Right lobe of liver (tissue), 4 donors: ENCODE results near the gene SETD5.

Experiments
- POLR2A ChIP-seq: fragments of 450-650 bp; IDR thresholded peaks from one replicate; pipeline ENCODE4 v1.6.1; 2017; ENCODE audit warnings: antibody characterized with exemption, mild to moderate bottlenecking
- TF ChIP-seq, protein P1 (sequence below), 4 donors: fragments of 200-600 bp in 3 of 4; fragments of 450-650 bp in 1 of 4; IDR thresholded peaks; one replicate each; pipeline versions ENCODE4 v1.5.1 to v1.8.0; 2016 to 2022; ENCODE audit warnings: antibody characterized with exemption in 4 of 4, mild to moderate bottlenecking in 2 of 4
- donor health status: DM: no; HTN: no; CAD: no.
- donor health status: DM: no; HTN: no; CAD: no.
- donor health status: DM: no; HTN: yes; CAD: no.

- TF ChIP-seq, protein P1, sequence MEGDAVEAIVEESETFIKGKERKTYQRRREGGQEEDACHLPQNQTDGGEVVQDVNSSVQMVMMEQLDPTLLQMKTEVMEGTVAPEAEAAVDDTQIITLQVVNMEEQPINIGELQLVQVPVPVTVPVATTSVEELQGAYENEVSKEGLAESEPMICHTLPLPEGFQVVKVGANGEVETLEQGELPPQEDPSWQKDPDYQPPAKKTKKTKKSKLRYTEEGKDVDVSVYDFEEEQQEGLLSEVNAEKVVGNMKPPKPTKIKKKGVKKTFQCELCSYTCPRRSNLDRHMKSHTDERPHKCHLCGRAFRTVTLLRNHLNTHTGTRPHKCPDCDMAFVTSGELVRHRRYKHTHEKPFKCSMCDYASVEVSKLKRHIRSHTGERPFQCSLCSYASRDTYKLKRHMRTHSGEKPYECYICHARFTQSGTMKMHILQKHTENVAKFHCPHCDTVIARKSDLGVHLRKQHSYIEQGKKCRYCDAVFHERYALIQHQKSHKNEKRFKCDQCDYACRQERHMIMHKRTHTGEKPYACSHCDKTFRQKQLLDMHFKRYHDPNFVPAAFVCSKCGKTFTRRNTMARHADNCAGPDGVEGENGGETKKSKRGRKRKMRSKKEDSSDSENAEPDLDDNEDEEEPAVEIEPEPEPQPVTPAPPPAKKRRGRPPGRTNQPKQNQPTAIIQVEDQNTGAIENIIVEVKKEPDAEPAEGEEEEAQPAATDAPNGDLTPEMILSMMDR (IDR thresholded peaks at IDR 0.05), result no peak
- TF ChIP-seq POLR2A, result no peak
Observed at GRCh38 chr3:9415485-9416138, 18.2 kb downstream of the SETD5 start.
